ENCODE data around the gene PRR33.
A peak's percentile ranks its signal among the peaks of the same experiment; 100 is the strongest.

PRR33 gene

DNA sequence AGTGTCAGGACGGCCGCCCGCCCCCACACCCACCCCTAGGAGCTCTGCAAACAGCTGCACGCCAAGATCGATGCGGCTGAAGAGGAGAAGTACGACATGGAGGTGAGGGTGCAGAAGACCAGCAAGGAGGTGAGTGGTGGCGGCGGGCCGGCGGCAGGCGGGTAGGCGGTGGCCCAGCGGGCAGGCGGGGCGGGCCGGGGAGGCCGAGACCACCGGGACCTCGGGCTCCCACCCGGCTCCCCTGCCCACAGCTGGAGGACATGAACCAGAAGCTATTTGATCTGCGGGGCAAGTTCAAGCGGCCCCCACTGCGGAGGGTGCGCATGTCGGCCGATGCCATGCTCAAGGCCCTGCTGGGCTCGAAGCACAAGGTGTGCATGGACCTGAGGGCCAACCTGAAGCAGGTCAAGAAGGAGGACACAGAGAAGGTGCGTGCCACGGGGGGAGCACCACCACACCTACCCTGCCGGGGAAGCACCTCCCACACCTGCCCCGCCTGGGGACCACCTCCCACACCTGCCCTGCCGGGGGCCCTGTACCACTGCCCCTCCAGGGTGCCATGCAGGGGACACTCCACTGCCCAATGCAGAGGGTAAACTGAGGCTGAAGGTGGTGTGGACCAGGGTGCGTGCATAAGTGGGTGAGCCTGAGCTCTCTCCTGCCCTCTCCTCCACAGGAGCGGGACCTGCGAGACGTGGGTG is 50.8 kb downstream of the PRR33 start:
- ATAC-seq (ENCODE audit: low read depth) = no peak
- Histone ChIP-seq H3K27me3 (ENCODE audit: insufficient read depth, poor library complexity, severe bottlenecking) (no peaks in the 10 kb centered on the region), H3K4me3 (ENCODE audit: severe bottlenecking) (no peak overlapping the region), H3K36me3 (ENCODE audit: low read depth) (no peaks in the 10 kb centered on the region), H3K4me1 (ENCODE audit: insufficient read depth, poor library complexity, severe bottlenecking) (peaks cover 12% of the 10 kb centered on the region), H3K9me3 (ENCODE audit: severe bottlenecking) (no peaks in the 10 kb centered on the region), H3K27ac (ENCODE audit: poor library complexity, severe bottlenecking) (no peak overlapping the region)
- DNase-seq (ENCODE audit: low spot score) = no peak
- no peak for TF ChIP-seq CTCF (IDR thresholded peaks at IDR 0.05; ENCODE audit: poor library complexity, severe bottlenecking)

DNA sequence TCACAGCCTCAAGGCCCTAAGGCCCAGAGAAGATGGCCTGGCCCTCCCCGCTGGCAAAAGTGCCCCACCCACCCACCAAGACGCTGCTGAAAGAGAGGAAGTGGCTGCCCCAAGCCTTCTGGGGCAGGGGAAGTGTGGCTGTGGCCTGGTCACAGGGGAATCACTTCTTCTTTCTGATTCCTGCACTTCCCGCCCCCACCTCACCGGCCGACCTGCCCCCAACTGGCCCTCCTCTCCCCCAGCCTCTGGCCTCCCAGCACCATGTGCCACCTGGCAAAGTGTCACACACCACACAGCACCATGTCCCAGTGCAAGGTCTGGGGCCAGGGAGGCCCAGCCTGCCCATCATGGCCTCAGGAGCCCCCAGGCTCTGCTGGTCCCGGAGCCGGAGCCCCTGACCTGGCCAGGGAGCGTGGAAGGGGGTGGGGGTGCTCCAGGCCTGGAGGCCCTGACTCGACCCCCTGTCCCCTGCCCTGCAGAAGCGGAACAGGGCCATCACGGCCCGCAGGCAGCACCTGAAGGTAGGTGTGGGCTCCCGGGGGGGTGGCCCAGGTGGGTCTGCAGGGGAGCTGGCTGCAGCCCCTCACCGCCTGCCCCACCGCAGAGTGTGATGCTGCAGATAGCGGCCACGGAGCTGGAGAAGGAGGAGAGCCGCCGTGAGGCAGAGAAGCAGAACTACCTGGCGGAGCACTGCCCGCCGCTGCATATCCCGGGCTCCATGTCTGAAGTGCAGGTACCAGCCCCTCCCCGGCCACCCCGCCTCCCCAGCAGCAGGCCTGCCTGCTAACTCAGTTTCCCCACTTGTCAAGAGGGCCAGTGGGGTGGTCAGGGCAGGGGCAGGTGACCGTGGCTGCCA is 51.5 kb downstream of the PRR33 start:
- Histone ChIP-seq H3K27me3 (ENCODE audit: insufficient read depth, poor library complexity, severe bottlenecking) (no peaks in the 10 kb centered on the region), H3K9me3 (ENCODE audit: severe bottlenecking) (no peaks in the 10 kb centered on the region), H3K4me3 (ENCODE audit: severe bottlenecking) (no peak overlapping the region), H3K4me1 (ENCODE audit: insufficient read depth, poor library complexity, severe bottlenecking) (peaks cover 12% of the 10 kb centered on the region), H3K36me3 (ENCODE audit: low read depth) (no peaks in the 10 kb centered on the region), H3K27ac (ENCODE audit: poor library complexity, severe bottlenecking) (no peak overlapping the region)
- ATAC-seq (ENCODE audit: low read depth) (no peak), DNase-seq (ENCODE audit: low spot score) (no peak)
- no peak for TF ChIP-seq CTCF (IDR thresholded peaks at IDR 0.05; ENCODE audit: poor library complexity, severe bottlenecking)

- no peak for DNase-seq (ENCODE audit: low spot score)
Observed at GRCh38 chr11:1839204-1839923, 52.3 kb downstream of the PRR33 start.

DNA sequence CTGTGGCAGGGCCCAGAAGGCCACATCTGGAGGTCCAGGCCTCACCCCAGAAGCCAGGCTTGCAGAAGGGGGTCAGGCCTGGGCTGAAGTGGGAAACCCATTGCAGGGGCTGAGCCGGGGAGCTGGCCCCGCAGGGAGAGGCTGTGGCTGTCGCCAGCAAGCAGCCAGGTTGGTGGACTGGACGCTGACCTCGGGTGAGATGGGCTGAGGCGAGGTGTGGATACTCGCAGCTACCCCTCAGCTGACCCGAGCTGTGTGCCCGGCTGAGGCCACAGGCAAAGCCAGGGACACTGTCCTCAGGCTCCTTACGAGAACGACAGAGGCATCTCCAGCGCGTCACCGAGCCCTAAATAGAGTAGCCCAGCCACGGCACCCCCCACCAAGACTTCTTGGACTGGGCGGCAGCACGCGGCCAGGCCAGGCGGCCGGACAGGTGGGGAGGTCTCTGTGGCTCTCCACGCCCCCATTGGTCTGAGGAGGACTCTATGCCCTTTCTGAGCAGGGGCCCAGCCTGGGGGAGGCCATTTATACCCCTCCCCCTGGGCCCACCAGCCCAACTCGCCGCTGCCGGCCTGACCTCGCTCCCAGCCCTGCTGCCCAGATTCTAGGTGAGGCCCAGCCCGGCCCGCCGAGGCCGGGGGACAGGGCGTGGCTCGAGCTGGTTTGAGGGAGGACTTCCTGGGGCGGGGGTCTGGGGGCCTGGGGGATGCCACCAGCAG is 53.1 kb downstream of the PRR33 start, which contains the start of gene TNNI2:
TSS of gene TNNI2 (plus strand) at position 556 of the 719 bp plus-strand sequence. CDS start 716 bp downstream, outside the sequence.
- no peaks in the 10 kb centered on the region for H3K9me3 ChIP-seq (ENCODE audit: severe bottlenecking)
- no peak for DNase-seq (ENCODE audit: low spot score)
- peak within 1 kb of the TSS; percentile 96 for H3K27ac ChIP-seq (ENCODE audit: poor library complexity, severe bottlenecking)
- H3K4me3 ChIP-seq (ENCODE audit: severe bottlenecking) = no peak within 1 kb of the TSS
- peaks cover 14% of the 10 kb centered on the region for H3K4me1 ChIP-seq (ENCODE audit: insufficient read depth, poor library complexity, severe bottlenecking)
- H3K27me3 ChIP-seq (ENCODE audit: insufficient read depth, poor library complexity, severe bottlenecking) = no peaks in the 10 kb centered on the region
- H3K36me3 ChIP-seq (ENCODE audit: low read depth) = no peaks in the 10 kb centered on the region
- no peak for TF ChIP-seq CTCF (IDR thresholded peaks at IDR 0.05; ENCODE audit: poor library complexity, severe bottlenecking)
- ATAC-seq (ENCODE audit: low read depth) = no peak

More at GRCh38 chr11:1839204-1839923, 52.3 kb downstream of the PRR33 start:
- Histone ChIP-seq H3K4me3 (ENCODE audit: severe bottlenecking) (no peak overlapping the region), H3K9me3 (ENCODE audit: severe bottlenecking) (no peaks in the 10 kb centered on the region), H3K27me3 (ENCODE audit: insufficient read depth, poor library complexity, severe bottlenecking) (no peaks in the 10 kb centered on the region), H3K4me1 (ENCODE audit: insufficient read depth, poor library complexity, severe bottlenecking) (peaks cover 12% of the 10 kb centered on the region), H3K36me3 (ENCODE audit: low read depth) (no peaks in the 10 kb centered on the region), H3K27ac (ENCODE audit: poor library complexity, severe bottlenecking) (no peak overlapping the region)
- ATAC-seq (ENCODE audit: low read depth) = no peak
- TF ChIP-seq CTCF (IDR thresholded peaks at IDR 0.05; ENCODE audit: poor library complexity, severe bottlenecking) = no peak
